Measurements from ENCODE around the gene EPS8L1. TPM values are rescaled to one million over a fixed set of nuclear protein-coding genes. Genes with fewer than 3 reads are reported as not detected.

Gene EPS8L1
- total RNA-seq, 1 experiment from 2014 or later = 75.8 TPM

- H3K9ac ChIP-seq (ENCODE audit: low read length) = no peak overlapping the region
- no peak overlapping the region for H3K4me2 ChIP-seq (ENCODE audit: low read length)
- BruUV-seq (replicated peaks) = no TSS peak
- ChIA-PET POLR2A (ENCODE audit: unreplicated experiment) (interaction anchor here (0.6 kb wide), 1 partner anchor 16 kb away, joined by 7 read pairs; the partner anchor contains the start of gene PPP1R12C), CTCF (no interaction called here)
- H3K9me3 ChIP-seq (ENCODE audit: low read length) = no peaks in the 10 kb centered on the region
- no peaks in the 10 kb centered on the region for H3F3A ChIP-seq (ENCODE audit: low read length, unreplicated experiment)
- H3K4me1 ChIP-seq (ENCODE audit: insufficient read depth, low read length) = no peaks in the 10 kb centered on the region
- H3K27me3 ChIP-seq (ENCODE audit: low read length) = no peaks in the 10 kb centered on the region
- TF ChIP-seq EZH2 (IDR thresholded peaks at IDR 0.05; ENCODE audit: low read length, unreplicated experiment) (no peak), EZH2phosphoT487 (IDR thresholded peaks at IDR 0.05; ENCODE audit: borderline replicate concordance, low read length) (no peak), CTCF (conservative IDR thresholded peaks at IDR 0.05; ENCODE audit: low read depth, low read length) (no peak)
- H3K79me2 ChIP-seq (ENCODE audit: low read length) = no peaks in the 10 kb centered on the region
- no peaks in the 10 kb centered on the region for H3K36me3 ChIP-seq (ENCODE audit: low read depth, low read length)
- ATAC-seq = no peak
- no peaks in the 10 kb centered on the region for H4K20me1 ChIP-seq (ENCODE audit: low read length)
- H3K9me2 ChIP-seq (replicated peaks; ENCODE audit: low read length) = no peaks in the 10 kb centered on the region
- intact Hi-C loops (cut with micrococcal nuclease) = no loop called here
- no peak overlapping the region for H3K27ac ChIP-seq (ENCODE audit: low read length)
- DNase-seq = no peak
- H3K4me3 ChIP-seq (ENCODE audit: low read length) = no peak overlapping the region
- H2AFZ ChIP-seq (ENCODE audit: low read length) = no peak overlapping the region
These were observed 58.2 kb downstream of the EPS8L1 start for GRCh38 chr19:55133639-55134444.

GRCh38 chr19:55134736-55135135 is 59.1 kb downstream of the EPS8L1 start:
- Histone ChIP-seq H3K79me2 (ENCODE audit: low read length) (no peaks in the 10 kb centered on the region), H3K4me1 (ENCODE audit: insufficient read depth, low read length) (no peaks in the 10 kb centered on the region), H3K27me3 (ENCODE audit: low read length) (no peaks in the 10 kb centered on the region), H3K9ac (ENCODE audit: low read length) (no peak overlapping the region), H4K20me1 (ENCODE audit: low read length) (no peaks in the 10 kb centered on the region), H3K9me3 (ENCODE audit: low read length) (no peaks in the 10 kb centered on the region), H3K4me2 (ENCODE audit: low read length) (no peak overlapping the region), H3K9me2 (replicated peaks; ENCODE audit: low read length) (no peaks in the 10 kb centered on the region), H3K4me3 (ENCODE audit: low read length) (no peak overlapping the region), H3K27ac (ENCODE audit: low read length) (no peak overlapping the region), H3F3A (ENCODE audit: low read length, unreplicated experiment) (no peaks in the 10 kb centered on the region), H2AFZ (ENCODE audit: low read length) (no peak overlapping the region), H3K36me3 (ENCODE audit: low read depth, low read length) (no peaks in the 10 kb centered on the region)
- DNase-seq (no peak), ATAC-seq (no peak)
- no TSS peak for BruUV-seq (replicated peaks)
- TF ChIP-seq EZH2 (IDR thresholded peaks at IDR 0.05; ENCODE audit: low read length, unreplicated experiment) (no peak), CTCF (conservative IDR thresholded peaks at IDR 0.05; ENCODE audit: low read depth, low read length) (no peak), EZH2phosphoT487 (IDR thresholded peaks at IDR 0.05; ENCODE audit: borderline replicate concordance, low read length) (no peak)
- intact Hi-C loops (cut with micrococcal nuclease) = no loop called here
- ChIA-PET CTCF (interaction anchor here (1.4 kb wide), 1 partner anchor 12 kb away, joined by 3 read pairs; no protein-coding TSS in a partner anchor), POLR2A (ENCODE audit: unreplicated experiment) (no interaction called here)
